ENCODE results near the gene GLIPR1L2.
"Not testable (repeated sequence)": the region's sequence is repeated elsewhere in the genome, so short reads cannot be mapped to it uniquely, and the experiment has no call there.

GLIPR1L2 gene

DNA sequence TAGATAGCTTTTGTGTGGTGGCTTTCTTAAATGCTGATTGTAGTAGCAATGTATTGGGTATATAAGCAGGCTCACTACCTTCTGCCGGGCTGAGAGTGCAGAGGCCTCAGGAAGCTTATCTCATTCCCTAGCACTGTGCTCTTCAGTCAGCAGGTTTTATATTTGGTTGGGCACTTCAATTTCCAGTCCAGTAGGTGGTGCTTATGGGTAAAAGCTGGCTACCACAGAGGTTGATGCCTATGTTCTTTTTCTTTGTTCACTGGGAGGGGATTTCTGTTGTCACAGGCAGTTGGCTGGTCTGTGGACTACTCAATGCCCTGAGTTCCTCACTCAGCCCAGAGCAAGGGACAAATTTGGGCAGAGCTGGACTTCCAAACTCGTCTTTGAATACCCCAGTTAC lies 46.7 kb downstream of the GLIPR1L2 start:
- peak; percentile 34 for DNase-seq (ENCODE audit: low spot score)

- DNase-seq (ENCODE audit: low spot score), result peak; percentile 31
Measured at GRCh38 chr12:75438059-75438754, 47.3 kb downstream of the GLIPR1L2 start.

- no peak for DNase-seq (ENCODE audit: low spot score)
Measured at GRCh38 chr12:75439048-75439447, 48.2 kb downstream of the GLIPR1L2 start.

- DNase-seq (ENCODE audit: low spot score), result no peak
Measured at GRCh38 chr12:75439930-75440329, 49.0 kb downstream of the GLIPR1L2 start.

DNA sequence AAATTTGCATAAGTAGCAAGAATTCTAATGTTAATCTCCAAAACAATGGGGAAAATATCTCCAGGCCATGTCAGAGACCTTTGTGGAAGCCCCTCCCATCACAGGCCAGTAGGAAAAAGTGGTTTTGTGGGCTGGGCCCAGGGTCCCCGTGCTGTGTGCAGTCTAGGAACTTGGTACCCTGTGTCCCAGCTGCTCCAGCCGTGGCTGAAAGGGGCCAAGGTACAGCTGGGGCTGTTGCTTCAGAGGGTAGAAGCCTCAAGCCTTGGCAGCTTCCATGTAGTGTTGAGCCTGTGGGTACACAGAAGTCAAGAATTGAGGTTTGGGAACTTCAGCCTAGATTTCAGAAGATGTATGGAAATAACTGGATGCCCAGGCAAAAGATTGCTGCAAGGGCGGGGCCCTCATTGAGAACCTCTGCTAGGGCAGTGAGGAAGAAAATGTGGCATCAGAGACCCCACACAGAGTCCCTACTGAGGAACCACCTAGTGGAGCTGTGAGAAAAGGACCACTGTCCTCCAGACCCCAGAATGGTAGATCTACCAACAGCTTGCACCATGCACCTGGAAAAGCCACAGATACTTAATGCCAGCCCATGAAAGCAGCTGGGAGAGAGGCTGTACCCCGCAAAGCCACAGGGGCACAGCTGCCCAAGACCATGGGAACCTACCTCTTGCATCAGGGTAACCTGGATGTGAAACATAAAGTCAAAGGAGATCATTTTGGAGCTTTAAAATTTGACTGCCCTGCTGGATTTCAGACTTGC lies 51.0 kb downstream of the GLIPR1L2 start:
- not testable (repeated sequence) for DNase-seq (ENCODE audit: low spot score)

- DNase-seq (ENCODE audit: low spot score), result not testable (repeated sequence)
Measured at GRCh38 chr12:75442454-75442853, 51.6 kb downstream of the GLIPR1L2 start.

DNA sequence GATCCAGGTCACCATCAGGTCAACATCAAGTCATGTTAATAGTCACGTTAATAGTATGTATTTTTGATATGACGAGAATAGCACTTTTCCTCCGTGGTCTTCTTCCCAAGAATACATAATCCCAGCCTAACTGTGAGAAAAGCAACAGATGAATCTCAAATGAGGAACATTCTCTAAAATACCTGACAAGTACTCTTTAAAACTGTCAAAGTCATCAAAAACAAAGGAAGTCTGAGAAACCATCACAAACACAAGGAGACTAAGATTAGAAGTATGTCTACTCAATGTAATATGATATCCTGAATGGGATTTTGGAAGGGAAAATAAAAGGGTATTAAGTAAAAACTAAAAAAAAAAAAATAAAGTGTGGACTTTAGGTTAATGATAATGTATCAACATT lies 52.8 kb downstream of the GLIPR1L2 start:
- DNase-seq (ENCODE audit: low spot score), result no peak

GRCh38 chr12:75444429-75445136 lies 53.7 kb downstream of the GLIPR1L2 start:
- no peak for DNase-seq (ENCODE audit: low spot score)

GRCh38 chr12:75445137-75445507 lies 54.2 kb downstream of the GLIPR1L2 start:
- not testable (repeated sequence) for DNase-seq (ENCODE audit: low spot score)

DNA sequence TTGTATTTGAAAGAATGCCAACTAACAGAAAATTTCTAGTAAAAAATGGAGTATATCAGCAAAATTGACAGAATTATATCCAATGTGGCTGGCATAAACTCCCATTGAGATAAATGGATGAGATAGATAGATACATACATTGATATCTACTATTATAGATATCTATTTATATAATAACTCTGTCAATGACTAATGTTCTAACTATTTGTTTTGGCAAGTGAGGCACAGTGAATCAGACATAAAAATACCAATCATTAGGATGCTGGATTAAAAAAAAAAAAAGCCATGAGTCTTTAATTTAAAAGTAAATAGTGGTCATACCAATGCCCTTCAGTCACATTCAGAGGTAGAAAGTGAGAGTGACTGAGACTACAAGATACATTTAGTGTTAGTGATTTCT lies 56.0 kb downstream of the GLIPR1L2 start:
- DNase-seq (ENCODE audit: low spot score), result no peak

DNA sequence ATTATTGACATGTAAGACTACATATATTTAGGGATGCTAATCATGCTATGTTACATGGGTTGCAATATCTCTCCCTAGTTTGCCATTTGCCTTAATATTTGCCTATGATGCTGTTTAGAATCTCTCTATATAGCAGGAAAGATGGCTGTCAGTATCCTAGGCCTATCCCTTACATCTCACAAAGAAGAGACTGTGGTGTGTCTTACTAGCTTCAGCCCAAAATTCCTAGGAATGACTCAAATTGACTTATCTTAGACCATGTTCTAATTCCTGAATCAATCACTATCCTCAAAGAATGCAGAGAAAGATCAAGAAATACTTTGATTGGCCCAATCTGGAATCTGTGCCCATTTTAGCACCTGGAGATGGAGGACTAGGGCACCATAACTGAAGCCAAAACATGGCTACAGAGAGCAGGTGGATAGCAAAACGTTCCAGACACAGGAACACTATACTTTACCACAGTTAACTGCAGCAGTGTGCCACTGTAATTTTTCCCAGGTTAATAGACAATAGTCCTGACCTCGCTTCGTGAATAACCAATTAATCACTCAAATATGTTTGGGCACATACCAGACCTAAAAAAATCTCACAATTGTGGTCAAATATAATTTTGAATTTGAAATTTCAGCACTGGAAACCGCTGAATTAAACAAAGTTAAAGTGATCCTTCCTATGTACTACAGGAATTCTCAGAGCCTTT lies 57.0 kb downstream of the GLIPR1L2 start:
- DNase-seq (ENCODE audit: low spot score), result no peak

DNA sequence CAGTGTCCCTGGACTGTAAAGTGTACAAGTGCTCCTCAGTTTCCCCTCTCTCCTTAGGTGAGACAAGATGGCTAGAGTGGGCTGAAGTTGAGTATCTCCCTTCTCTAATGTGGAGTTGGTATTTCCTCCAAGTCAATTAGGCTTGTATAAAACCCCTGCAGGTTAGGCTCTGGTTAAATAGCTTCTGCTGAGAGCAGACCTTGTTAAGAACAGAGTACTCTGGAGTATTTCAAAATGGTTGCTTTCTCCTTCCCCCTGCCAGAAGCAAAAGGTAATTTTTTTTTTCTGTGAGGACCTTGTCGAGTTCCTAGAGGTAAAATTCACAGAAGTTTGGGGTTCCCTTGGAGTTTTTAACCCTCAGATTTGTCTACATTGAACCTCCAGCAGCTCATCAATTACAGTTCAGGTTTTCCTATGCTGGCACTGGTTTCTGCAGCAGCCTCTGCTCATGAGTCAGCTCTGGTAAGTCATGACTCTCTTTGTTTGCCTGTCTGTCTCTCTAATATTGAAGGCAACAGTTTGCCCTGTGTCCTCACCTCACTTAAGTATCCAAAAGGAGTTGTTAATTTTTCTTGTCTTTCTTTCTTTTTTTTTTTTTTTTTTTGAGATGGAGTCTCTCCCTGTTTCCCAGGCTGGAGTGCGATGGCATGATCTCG lies 61.9 kb downstream of the GLIPR1L2 start:
- DNase-seq (ENCODE audit: low spot score), result no peak

DNA sequence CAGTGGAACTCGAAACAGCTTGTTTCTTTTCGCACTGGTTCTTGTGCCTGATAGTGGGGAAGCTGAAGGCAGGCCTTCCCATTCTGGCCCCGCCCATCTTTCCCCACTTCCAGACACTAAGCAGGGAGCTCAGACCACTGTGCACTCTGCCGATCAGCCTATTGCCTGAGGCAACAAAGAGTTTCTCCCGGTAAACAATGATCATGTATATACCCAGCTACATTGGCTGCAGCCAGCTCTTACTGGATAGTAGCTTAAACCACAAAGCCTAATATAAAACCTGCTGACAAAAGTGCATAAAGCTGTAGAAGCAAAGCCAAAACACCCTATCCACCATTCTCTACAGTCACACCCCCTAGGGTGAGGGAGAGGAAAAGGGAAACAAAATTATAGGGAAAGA lies 65.0 kb downstream of the GLIPR1L2 start:
- no peak for DNase-seq (ENCODE audit: low spot score)

- peak; percentile 8 for DNase-seq (ENCODE audit: low spot score)
Measured at GRCh38 chr12:75457191-75457590, 66.3 kb downstream of the GLIPR1L2 start.

DNA sequence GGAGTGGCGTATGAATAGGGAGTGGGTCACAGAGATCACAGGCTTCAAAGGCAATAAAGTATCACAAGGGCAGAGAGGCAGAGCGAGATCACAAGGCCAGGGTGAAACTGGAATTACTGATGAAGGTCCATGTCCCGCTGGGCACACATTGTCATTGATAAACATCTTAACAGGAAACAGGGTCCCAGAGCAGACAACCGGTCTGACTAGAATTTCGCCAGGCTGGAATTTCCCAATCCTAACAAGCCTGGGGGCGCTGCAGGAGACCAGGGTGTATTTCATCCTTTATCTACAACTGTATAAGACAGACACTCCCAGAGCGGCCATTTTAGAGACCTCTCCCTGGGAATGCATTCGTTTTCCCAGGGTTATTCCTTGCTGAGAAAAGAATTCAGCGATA lies 67.0 kb downstream of the GLIPR1L2 start:
- DNase-seq (ENCODE audit: low spot score), result not testable (repeated sequence)

DNA sequence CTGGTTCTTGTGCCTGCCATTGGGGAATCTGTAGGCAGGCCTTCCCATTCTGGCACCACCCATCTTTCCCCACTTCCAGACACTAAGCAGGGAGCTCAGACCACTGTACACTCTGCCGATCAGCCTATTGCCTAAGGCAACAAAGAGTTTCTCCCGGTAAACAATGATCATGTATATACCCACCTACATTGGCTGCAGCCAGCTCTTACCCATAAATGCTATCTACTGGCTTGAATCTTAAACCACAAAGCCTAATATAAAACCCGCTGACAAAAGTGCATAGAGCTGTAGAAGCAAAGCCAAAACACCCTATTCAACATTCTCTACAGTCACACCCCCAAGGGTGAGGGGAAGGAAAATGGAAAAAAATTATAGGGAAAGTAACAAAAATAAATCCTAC lies 68.9 kb downstream of the GLIPR1L2 start:
- DNase-seq (ENCODE audit: low spot score), result no peak

DNA sequence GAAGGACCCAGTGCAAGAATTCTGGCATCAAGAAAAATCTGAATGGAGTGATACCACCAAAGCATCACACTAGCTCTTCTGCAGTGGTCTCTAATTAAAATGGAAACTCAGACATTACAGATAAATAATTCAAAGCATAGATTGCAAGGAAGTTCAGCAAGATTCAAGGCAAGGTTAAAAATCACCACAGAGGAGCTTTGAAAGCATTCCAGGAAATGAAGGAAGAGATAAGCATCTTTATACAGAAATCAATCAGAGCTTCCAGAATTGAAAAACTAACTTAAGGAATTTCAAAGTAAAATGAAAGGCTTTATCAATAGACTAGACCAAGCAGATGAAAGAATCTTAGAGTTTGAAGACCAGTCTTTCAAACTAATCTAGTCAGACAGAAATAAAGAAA lies 69.3 kb downstream of the GLIPR1L2 start:
- no peak for DNase-seq (ENCODE audit: low spot score)

GRCh38 chr12:75471902-75472890 lies 81.3 kb downstream of the GLIPR1L2 start:
- DNase-seq (ENCODE audit: low spot score), result no peak

DNA sequence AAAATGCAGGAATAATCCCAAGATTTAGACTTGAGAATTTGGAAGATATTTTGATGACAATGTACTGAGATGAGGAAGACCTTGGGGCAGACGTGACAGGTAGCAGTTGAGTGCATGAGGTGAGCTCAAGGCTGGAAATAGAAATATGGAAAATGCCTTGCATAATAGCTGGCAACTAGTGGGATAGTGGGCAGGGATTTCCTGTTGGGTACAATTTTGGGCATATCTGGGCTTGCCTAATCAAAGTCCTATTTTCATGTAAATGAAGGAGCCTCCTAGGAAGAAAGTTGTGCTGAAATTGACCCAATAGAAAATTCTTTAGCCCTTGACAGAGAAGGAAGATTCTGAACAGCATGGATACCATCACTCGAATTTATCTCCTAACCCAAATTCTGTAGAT lies 83.2 kb downstream of the GLIPR1L2 start:
- DNase-seq (ENCODE audit: low spot score), result no peak

DNA sequence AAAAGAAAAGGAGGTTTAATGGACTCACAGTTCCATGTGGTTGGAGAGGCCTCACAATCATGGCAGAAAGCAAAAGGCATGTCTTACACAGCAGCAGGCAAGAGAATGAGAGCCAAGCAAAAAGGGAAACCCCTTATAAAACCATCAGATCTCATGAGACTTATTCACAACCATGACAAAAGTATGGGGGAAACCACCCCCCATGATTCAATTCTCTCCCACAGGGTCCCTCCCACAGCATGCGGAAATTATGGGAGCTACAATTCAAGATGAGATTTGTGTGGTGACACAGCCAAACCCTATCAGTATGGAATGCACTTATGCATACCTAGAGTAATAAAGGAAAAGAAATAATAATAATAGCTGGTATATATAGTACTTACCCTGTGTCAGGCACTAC lies 85.2 kb downstream of the GLIPR1L2 start:
- DNase-seq (ENCODE audit: low spot score), result no peak

GRCh38 chr12:75477137-75477536 lies 86.2 kb downstream of the GLIPR1L2 start:
- no peak for DNase-seq (ENCODE audit: low spot score)
